GM19238 (cell line): ENCODE measurements around the gene MTX2.

Experiments
- DNase-seq: peaks from one replicate; pipeline ENCODE4 v3.0.0; 2011; ENCODE audit warnings: low spot score; ENCODE audit not compliant: insufficient read length

MTX2 gene

DNA sequence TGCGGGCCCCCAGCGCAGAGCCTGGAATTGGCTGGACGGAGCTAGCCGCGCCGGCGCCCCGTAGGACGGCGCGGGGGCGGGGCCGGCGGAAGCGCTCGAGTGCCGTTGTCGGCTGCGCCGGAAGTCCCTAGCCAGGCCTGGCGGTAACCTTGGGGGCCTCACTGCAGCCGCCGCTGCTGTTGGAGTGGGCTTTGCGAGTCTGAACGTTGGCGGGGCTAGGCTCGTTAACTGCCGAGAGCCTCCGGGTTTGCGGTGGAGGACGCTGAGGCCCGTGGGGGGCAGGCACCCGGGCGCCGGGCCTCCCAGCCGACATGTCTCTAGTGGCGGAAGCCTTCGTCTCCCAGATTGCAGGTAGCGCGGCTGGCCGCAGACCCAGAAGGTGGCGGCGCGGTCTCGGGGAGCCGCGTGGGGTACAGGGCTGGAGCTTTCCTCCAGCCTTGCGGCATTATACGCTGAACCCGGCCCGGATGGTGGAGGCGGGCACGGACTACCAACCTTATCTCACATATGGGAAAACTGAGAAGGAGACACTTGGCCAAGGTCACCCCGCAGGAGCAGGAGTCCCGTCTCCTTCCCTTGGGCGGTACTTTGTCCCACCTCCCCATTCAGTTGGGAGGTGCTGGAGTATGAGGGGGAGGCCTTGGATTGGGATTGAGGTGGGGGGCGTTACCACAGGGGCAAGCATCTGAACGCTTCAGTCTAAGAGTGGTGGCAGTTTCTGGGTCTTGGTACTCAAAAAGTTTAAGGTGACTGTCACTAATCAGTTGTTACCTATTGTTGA, at the start of gene MTX2:
Gene MTX2, plus strand, starts transcription at position 124 of the 781 bp plus-strand sequence. Its CDS starts 188 bp downstream, at position 312.
- peak; percentile 69 for DNase-seq

DNA sequence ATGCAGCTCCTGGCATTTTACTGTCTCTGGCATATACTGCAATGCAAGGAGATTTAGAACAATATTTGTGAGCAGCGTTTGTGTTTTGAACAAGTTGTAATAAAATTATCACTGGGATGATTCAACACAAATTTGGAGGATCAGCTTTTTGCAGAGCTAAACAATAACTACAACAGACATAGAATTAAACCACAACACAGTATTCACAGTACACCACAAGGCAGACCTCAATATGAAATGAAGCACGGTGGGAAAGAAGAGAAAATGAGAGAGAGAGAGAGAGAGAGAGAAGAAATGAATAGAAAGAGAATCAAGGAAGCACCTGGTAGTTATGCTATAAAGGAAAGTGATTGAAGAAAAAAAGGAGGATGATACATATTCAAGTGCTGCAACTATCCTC, 41.4 kb upstream of the MTX2 start:
- no peak for DNase-seq

DNA sequence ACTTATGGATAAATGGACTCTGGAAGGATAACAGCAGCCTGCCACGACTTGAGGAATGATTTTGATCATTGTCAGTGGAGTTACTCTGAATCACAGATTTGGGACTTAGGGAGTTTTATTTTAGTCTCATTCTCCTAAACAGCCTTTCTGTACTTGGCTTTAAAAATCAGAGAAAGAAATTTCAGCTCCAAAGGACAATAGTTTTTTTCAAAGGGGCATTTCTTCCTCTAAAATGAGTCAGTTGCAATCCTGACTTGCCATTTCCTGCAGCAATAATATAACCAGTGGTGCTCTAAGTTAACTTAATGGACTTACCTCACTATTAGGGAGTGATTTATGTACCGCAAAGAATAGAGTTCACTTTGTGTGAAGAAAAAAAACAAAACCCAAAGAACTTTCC, 35.1 kb upstream of the MTX2 start:
- no peak for DNase-seq

DNA sequence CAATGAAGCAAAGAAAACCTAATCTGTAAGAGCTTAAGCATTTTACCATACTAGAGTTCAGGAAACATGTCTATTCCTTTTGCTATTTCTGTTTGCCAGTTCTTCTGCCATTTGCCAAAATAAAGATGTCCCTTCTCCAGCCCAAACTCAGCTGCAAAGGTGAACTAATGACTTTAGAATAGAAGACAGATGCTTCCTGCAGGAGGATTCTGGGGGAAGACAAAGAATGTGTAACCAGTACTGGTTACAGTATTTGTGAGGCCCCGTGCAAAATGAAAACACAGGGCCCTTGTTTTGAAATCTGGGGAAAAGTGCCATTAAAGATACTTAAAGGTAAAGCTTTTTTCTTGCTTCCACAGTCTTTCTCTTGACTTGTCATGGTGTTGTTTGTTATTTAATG, 34.3 kb upstream of the MTX2 start:
- DNase-seq, result no peak

DNA sequence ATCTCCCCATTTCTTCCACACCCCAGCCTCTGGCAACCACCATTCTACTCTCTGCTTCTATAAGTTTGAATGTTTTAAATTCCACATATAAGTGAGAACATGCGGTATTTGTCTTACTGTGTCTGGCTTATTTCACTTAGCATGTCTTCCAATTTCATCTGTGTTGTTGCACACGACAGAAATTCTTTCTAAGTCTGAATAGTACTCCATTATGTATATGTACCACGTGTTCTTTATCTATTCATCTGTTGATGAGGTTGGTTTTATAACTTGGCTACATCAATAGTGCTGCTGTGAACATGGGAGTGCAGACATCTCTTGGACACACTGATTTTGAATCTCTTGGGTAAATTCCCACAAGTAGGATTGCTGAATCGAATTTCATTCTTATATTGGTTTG, 31.8 kb upstream of the MTX2 start:
- no peak for DNase-seq

DNA sequence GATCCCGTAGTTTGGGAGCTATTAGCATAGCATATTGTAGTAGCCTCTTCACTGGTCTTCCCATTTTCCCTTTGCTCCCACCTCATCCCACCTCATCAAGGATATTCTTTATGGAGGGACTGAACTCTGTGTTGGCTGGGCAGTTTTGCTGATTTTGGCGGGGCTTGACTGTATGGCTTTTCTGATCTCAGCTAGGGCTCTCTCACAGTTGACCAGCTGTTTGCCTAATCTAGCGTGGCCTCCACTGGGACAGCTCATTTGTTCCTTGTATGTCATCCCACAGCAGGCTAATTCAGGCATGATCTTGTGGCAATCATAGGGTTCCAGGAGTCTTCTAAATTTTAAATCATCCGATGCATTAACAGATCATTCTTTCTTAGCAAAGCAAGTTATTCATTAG, 30.2 kb upstream of the MTX2 start:
- DNase-seq, result no peak

DNA sequence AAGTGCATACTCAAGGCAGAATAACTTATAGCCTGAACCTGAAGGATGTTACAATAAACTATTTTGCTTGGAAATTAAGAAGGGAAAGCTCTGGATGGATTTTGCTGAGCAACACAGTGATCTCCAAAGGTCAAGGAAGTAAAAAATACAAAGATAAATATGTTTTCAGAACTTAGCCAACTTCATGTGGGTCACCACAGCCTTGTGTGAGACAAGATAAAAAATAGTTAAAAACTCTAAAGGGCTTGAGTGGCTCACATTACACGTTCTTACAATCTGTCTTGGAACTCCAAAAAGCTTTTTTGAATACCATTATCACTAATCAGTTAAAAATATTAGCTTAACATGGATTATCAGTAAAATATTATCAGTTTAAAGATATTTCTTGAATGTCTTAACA, 28.9 kb upstream of the MTX2 start:
- no peak for DNase-seq

DNA sequence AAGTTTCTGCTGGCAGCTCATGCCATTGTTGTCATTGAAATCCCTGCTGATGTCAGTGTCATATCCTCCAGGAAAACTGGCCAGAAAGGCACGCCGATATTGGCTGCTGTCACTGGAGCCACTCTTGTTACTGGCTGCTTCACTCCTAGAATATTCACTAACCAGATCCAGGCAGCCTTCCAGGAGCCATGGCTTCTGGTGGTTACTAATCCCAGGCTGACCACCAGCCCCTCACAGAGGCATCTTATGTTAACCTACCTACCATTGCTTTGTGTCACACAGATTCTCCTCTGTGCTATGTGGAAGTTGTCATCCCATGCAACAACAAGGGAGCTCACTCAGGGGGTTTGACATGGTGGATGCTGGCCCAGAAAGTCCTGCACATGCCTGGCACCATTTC, 27.0 kb upstream of the MTX2 start:
- DNase-seq, result no peak

DNA sequence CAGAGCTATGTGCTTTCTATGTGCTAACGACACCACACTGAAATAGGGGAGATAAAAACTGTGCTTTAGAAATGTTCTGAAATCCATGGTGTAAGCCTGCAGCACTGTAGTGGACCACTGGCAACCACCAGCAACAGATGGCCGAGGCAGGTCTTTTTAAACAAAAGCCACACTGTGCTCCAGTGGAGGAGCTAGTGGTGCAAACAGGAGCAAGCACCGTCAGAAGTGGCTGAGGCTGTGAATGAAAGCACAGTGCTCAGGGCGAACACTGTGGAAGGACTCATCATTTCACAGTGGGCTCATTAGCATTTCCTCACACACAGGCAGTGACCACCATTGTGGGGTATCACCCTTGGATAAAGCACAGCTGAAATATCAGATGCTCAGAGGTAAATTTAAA, 22.9 kb upstream of the MTX2 start:
- DNase-seq, result no peak

DNA sequence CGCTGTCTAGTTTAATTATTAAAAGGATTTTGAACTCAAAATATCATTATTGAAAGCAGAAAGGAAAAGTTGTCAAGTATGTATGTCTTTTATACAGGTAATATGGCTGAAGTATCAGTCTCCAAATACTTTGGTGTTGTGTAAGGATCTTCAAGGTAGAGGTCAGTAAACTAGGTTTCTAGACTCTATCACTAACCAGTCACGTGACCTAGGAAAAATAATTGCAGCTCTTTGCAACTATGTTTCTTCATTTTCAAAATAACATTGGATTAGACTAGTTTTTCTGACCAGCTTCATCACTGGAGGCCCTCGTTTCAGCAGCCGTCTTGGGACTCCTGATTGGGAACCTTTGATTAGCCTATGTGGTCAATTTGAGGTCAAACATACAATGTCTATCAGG, 21.4 kb upstream of the MTX2 start:
- no peak for DNase-seq

DNA sequence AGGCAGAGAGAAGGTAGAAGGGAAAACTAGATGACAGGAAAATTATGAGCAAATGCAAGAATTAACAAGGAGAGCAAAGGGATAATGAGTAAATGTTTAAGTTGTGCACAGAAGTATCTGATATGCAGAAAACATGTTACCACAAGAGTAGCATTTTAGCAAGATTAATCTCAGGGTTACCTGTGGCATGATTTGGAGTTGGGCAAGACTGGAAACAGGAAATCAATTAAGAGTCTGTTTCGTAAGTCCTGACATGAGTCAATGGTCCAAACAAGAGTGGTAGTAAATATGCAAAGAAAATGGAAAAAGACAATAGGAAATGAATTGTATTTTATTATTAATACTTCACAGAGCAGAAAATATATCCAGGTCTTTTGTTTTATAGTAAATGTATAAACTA, 17.3 kb upstream of the MTX2 start:
- DNase-seq, result no peak

DNA sequence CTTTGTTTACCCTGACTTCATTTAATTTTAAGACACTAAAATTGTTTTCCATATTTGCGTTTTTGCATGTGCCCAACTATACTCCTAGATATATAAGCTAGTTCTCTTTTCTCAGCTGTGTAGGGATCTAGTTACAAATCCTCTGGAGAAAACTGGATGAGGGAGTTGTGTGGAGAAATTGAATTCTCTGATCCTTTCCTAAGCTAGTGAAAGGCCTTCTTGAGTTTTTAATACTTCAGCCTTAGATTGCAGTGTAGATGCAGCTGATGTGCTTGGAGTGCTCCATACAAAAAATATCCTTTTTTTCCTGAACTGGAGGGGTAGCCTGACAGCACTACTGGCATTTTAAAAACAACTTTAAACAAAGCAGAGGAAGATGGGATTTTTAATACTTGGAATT, 8.6 kb upstream of the MTX2 start:
- no peak for DNase-seq

DNA sequence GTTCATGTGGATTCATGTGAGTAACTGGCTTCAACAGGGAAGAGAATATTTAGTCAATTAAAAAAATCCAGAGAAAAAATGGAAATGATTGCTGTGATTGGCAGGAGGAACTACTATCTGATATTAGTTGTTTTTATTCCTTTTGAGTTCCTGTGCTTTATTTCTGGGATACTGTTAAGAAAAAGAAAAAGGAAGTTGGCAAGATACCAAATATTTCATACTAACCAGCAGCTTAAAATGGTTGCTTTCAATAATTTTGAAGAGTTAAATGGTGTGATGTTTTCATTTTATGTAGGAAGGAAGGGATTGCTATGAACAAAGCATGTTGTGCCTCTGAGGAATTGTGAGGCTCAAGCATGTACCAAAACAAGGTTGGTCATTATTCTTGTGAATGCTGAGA, 8.1 kb upstream of the MTX2 start:
- DNase-seq, result no peak

DNA sequence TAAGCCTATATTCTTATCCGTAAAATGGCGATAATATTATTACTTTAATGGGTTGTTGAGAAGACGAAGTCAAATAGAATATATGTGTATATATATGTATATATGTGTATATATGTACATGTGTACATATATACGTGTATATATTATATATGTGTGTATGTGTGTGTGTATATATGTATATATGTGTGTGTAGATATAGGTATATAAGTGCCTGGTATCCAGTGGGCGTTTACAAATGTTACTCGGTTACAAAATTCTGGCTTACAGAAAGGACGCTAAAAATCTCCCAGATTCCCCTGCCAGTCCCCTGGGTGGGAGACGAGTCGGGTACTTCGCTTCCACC, 295 bp upstream of the MTX2 start:
- DNase-seq, result no peak

DNA sequence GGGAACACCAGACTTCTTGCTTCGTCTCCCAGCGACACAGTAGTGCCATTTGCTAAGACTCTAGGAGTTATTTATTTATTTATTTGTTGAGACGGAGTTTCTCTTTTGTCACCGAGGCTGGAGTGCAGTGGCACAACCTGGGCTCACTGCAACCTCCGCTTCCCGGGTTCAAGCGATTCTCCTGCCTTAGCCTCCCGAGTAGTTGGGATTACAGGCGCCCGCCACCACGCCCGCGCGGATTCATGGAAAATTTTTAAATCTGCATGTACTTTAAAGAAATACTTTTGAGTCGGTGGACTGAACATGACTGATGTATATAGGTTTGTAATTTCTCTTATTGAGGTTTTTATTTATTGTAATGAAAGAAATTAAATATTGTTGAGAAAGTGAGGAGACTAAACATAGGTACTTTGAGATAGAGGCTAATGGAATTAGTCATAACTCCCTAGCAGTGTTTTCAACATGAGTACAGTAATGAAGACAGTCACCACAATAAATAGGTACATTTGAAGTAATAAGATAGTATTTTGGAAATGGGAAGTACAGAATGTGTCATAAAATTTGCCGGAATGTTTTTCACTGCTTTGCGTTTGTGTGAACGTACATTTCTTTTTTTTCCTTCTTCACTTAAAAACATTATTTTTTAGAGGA, 983 bp downstream of the MTX2 start:
- no peak for DNase-seq

DNA sequence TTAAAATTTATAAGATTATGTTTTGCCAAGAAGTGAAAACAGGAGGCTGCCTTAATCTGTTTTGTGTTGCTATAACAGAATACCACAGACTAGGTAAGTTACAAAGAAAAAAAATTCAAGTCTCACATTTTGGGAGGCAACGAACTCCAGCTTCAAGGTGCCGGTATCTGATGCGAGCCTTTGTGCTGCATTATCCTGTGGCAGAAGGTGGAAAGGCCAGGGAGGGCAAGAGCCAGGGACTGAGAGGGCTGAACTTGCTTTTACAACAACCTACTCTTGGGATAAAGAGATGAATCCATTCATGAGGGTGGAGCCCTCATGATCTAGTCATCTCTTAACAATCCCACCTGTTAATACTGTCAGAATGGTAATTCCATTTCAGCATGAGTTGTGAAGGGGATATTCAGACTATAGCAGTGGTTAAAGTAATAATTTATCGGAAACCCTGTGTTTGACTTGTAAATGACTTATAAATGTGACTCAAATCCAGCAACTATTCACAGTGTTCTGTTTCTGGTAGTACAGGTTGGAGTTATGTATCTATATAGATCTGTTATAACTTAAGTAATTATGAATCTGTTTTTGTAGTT, 3.7 kb downstream of the MTX2 start:
- DNase-seq, result no peak

DNA sequence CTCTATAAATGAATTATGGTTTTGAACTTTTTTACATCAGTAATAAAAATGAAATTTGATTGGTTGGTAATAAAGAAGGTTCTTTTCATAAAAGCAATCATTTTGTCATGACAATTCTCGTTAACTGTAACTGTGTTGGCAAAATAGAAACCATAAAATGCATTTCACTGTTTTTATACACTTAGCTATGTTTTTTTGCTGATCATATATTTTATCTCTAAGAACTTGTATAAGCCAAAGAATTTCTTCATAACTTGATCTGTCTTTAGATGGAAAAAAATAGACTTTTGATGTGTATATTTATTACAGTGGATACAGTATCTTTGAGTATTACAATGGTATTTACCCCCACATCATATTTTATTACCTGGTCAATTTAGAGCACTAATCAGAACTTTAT, 9.7 kb downstream of the MTX2 start:
- DNase-seq, result no peak

DNA sequence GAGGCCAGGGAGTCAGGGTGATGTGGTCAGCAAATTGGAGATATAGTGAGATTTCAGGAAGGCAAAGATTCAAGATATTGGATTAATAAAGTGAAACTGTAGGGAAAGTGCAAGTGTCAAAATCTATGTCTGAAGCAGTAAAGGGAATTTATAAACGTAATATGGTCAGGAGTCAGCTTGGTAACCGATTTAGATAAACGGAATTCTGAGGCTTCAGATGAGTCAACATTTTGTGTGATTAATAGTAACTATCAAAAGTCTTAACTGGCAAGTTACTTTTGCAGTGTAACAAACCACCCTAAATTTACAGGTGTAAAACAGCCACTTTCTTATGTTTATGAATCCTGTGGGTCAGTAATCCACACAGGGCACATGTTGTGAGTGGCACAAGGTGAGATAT, 10.9 kb downstream of the MTX2 start:
- DNase-seq, result no peak

DNA sequence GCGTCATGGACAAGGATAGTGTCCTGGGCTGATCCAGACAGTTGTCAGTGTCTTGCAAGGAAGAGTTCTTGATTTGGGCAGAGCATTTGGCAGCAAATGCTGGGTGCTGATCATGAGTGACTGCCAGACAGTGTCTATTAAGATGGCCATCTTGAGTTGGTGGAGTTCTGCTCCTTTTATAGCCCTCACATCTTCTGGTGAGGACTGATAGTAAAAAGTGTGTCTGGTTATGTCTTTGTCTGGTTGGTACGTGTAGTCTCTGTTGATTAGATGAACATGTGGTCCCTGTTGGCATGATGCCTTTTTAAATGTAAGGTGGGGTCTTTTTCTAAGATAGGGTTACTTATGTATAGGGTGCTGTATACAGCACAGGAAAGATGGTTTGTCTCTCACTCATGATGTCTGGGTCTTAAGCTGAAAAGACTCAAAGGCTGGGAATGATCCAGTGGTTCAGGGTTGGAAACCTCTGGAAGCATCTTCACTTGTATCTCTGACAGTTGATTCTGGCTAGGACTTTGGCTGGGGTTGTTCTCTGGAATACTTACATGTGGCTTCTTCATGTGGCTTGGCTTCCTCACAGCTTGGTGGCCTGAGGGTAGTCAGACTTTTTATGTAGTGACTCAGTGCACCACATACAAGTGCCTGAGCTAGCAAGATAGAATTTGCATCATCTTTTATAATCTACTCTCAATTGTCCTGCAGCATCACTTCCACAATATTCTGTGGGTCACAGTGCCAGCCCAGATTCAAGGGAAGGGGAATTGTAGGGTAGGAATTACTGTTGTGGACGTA, 11.8 kb downstream of the MTX2 start:
- DNase-seq, result no peak

DNA sequence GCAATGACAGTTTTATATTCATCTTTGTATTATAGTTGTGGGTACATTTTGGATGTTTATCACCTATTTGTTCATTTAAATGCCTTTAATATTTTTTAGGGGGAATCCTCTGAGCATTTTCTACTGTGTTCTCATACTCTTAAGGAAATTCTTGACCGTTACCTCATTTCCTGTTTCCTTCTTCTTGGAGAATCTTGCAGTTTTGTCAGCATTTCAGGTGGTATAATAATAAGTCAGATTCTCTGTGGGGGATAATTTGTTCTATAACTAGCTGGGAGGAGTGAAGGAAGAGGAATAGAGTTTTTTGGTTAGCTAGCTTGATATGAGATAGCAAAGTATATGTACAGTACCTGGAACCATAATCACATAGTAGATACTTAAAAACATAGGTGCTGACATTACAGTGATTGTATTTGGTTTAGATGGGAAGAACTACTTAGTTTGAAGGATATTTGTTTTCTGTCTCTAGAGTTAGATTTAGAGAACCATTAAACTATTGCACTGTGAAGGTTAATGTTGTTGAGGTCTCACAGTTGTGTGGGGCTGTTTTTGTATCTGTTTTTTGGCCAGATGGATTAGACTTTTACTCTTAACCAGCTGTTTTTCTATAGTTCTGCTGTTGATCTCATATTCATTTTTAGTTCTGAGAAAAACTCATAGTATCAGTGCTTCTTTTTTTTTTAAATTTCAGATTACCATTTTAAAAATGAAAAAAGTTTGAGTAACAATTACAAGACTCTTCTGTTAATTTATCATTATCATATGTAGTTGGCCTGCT, 14.2 kb downstream of the MTX2 start:
- DNase-seq, result no peak

DNA sequence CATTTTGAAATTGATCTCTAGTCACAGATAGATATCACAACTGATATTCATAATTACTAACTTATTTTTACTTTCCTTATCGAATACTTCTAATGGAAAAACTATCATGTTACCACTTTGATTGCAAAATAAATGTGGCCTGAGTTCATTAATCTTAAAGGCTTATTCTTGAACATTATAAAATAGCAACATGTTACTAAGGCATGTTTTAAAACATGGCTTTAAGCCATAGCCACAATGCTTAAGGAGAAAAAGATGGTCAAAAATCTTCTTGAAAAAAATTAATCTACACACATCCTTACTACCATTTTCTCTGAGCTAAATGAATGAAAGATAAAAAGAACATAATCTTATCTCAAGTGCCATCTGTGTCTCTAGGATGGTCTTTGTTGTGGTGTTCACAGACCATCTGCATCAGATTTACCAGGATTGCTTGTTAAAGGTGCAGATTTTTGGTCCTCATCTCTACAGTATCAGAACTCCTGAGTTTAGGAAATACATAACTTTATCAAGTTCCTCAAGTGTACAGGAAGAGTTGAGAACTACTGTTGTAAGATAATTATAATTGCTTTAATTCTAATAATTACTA, 15.3 kb downstream of the MTX2 start:
- DNase-seq, result no peak
